Superior temporal gyrus (tissue), 1 donor: Measurements from ENCODE around the gene P2RX7.

ENCODE experiments used
- DNase-seq: peaks from one replicate; pipeline ENCODE4 v3.0.0-alpha.2; 2016; ENCODE audit errors: extremely low spot score

Gene P2RX7

DNA sequence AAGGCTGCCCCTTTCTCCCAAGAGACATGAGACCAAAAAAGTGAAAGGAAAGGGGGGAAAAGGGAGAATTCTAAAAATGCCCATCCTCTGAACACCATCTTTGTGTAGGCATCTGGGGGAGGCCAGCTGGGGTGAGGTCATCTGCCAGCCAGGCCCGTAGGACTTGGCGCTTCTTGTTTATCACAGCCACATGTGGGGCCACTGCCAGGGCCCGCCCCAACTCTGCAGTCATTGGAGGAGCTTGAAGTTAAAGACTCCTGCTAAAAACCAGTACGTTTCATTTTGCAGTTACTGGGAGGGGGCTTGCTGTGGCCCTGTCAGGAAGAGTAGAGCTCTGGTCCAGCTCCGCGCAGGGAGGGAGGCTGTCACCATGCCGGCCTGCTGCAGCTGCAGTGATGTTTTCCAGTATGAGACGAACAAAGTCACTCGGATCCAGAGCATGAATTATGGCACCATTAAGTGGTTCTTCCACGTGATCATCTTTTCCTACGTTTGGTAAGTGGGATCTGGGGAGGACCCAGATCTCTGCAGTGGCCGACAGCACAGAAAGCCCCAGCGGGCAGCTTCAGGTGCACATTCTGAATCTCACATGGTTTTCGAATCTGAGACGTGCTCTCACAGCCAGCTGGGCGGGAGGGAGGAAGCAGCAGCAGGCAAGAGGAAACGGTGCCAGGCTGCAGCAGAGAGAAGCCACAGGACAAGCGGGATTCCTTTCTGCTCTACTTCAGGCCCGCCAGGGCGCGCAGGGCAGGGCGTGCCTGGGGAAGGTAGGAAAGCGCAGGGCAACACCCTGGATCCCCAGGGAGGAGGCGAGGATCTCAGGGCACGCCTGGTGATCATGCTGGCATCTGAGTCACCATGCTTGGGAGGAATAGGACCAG is at the start of gene P2RX7:
Gene P2RX7, plus strand, starts transcription at position 276 of the 881 bp plus-strand sequence. Its CDS starts 95 bp downstream, at position 371.
- peak; percentile 99 for DNase-seq

DNA sequence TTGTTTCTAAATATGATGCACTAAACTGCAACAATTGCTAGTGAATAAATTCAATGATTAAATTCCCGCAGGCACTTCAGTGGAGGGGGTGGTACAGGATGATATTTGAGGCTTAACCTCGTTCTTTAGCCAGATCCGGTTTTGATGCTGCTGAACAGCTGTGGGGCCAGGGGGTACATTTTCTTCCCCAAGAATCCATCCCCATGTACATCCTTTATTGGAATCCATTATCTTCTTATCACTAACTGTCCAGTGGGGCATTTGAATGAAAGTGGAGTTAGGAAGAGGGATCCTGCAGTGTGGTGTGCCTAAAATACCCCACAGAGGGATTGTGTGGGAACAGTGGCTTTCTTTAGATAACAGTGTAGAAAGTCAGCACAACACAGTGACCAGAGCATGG is 48.4 kb upstream of the P2RX7 start:
- no peak for DNase-seq

DNA sequence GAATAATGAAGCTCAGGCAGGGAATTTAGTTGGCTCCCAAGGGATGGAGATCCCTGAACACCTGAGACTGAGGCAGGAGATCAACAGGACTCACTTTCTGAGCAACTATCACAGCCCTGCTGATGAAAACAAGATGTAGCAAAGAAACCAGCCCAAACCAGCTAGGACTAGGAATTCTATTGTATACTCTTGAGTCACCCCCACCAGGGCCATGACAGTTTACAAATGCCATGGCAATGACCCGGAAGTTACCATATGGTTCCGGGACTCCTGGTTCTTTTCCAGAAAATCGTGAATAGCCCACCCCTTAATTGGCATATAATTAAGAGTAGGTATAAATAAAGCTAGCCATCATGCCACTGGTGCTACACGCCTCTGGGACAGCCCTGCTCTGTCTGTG is 47.6 kb upstream of the P2RX7 start:
- no peak for DNase-seq

DNA sequence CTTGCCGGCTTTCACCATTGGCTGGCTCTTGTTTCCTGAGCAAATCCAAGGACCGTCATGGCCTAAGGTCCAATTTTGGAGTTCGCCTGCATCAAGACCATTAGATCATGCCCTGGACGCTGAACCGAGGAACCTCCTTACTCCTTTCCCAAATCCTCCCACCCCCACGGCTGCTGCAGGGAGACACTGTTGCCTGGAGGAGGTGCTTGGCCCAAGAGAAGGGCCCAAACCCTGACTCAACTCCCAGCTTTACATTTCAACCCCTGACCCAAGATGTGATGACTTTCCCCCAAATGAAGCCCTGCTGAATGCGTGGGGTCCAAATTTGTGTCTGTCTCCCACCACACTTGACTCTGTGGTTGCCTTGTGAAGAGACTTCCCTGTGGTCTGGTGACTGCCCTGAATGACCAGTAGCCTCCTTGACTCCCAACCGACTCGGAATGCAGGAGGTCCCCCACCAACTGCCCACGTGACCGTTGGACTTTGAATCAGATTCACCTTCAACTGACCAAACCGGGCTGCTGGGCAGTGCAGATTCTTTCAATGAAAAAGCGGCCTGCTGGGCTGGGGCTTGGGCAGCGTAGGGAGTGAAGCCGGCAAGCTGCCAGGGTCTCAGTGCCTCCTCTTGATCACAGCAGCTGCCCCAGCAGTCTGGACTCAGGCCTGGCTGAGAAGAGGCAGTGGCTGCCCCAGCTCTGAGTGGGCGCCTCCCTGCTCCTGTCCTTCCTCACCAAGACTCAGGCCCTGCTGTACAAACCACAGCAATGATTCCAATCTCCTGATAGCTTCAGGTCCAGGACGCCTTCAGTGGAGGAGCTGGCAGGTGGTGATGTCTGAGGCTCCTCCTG is 46.9 kb upstream of the P2RX7 start:
- no peak for DNase-seq

DNA sequence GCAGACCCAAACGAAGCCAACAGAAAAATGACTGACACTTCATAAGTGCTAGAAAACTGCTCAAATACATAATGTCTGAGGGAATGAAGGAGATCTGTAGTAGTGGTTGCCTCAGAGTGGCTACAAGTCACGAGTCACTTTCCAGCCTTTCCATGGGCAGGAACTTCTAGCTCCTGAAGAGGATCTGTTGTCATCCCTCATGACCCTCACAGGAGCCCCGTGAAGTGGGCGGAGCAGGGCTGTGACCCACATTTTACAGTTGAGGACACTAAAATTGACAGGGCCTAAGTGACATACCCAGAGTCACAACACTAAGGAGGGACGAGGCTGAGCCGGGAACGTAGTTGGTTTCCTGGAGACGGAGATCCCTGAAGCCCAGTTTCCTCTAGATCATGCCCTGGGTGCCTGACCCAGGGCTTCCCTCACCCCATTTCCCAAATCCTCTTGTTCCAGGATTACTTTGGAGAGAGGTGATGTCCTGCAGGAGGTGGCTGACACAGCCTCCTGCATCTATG is 45.8 kb upstream of the P2RX7 start:
- DNase-seq = no peak

DNA sequence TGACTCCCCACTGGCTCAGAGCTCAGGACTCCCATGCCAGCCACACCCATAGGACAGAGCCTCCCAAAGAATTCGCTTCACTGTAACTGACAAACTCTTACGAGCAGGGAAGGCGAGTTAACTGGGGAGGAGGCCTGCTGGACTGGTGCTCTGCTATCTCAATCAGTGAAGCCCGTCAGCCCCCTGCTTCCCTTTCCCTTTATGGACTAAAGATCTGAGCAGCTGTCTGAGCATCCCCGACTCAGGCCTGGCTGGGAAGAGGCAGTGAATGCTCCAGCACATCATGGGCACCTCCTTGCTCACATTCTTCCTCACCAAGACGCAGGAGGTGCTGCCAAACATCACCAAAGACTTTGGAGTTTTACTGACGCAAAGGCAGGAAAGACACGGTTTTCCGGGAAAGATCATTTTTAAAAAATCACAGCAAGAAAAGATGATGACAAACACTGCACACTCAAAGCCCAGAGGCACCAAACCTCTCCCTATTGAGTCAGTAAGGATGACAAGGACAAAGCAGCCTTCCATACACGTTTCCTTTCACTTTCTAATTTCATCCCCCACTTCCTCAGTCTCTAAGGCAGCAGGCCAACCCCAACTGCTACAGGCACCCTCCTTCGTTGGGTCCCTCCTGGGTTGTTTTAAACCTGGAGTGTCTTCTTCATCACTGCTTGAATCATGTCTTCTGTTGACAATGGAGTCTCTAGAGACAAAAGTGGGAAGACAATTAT is 45.0 kb upstream of the P2RX7 start:
- no peak for DNase-seq

DNA sequence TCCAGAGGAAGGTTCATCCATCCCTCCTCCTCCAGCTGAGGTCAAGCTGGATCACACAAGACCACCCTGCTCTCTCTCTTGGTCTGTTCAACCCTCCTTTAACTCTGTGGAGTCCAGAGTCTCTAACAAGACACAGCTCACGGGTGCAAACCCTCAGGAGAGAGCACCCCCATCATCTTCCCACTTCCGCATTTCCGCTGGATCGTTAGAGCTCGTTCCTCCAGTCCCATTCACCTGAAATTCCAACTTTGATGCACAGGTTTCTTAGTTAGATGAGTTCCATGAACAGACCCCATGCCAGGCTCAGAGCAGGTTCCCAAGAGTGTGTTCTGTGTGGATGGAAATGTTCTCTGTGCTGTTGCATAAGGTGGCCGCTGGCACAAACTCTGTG is 44.5 kb upstream of the P2RX7 start:
- DNase-seq = no peak

DNA sequence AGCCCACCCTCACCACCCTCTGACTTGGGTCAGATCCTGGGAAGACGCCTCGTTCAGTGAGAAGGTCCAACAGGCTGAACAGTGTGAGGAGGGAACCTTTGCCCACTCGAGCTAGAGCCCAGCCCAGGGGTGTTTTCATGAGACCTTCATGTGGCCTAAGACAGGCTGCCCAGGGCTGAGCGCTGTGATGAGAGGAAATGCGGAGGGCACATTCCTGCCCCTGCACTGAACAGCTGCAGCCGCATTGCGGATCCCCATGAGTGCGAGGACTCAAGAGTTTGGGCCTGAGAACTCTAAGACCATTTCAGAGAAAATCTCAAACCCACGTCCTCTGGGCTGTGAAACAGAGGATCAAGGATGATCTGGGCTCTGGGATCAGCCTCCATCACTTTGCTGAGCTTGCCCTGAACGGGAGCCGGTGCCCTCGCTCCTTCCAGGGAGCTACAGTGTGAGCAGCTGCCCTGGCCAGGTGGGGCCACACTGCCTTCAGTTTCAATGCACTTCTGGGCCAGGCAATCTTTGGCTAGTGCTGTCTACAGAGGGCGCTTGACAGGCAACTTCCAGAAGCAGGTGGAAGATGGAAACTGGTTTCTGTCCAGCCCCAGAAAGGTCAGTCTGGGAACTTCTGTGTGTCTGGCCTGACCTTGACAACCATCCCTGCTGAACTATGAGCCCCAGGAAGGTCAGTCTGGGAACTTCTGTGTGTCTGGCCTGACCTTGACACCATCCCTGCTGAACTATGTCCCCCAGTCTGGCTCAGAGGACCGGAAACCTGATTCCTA is 43.5 kb upstream of the P2RX7 start:
- no peak for DNase-seq

DNA sequence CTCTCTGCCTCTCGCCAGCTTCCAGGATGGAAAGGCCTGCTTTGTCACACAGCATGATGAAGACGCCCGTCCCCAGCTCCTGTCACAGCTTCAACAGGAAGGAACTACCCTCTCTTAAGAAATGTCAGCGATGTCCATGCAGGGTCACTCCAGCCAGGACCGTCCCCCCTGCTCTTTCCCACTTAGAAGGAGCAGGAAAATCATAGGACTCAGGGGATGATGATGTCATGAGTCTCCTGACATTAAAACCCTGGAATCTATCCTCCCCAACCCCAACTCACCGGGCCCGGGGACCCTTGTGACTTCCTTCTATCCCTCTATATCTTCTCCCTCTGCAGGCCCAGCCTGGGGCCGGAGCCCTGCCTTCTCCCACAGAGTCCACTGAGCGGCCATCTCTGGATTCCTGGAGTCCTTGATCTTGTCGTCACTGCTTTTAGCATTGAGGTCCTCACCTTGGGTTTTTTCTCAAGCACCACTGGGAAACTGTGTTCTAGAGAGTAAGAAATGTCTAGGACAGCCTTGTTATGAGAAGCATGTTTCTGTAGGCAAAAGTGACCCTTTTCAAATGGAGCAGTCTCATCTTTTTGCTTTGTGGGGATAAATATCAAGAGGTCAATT is 42.8 kb upstream of the P2RX7 start:
- no peak for DNase-seq

DNA sequence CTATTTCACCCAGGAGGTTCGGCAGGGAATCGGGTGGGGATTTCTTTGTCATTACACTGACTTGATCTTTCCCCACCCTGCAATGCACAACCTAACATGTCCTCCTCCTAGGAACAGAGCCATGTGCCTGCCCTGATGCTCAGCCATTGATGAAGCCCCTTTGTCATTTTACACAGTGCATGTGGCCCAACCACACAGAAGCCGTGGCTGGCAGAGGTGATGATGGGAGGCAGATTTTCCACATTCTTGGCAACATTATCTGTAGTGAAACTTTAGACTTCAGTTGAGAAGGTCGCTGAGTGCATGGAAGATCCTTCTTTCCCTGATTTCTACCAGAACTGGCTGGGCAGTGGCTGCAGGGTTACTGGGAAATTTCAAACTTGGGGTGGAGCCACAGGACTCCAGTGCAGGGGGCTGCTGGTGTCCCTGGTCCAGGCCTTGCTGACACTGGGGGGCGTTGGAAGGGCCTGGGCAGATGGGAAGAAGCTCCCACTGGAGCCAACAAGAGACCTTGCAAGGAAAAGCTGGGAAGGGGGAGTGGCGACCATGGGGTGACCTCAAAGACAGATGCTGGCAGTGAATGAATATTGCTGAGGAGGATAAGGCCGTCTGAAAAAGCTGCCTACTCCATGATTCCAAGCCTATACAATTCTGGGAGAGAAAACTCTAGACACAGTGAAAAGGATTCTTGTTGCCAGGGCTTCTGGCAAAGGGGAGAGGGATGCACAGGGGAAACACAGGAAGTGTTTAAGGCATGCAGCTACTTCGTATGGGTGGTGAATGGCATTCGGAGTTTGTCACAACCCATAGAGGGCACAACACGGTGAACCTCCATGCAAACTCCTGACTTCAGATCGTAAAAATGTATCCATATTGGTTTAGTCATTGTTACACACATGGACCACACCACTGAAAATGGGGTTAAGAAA is 41.8 kb upstream of the P2RX7 start:
- DNase-seq = no peak

DNA sequence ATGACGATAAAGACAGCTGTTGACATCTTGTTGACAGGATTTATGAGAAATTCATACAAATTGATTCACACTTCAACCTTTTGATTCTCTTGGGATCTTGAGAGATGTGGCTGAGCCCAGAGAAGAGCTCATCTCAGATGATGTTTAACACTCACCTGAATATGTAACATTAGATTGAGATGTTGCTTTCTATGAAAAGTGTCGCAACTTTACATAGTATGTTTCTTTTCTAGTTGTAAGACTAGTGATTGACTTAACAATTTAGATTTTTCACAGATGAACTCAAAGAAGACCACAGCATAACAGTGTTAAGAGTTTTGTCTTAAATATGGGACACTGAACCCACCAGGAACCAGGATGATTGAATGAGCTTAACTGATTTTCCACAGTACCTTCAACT is 40.6 kb upstream of the P2RX7 start:
- DNase-seq = no peak

DNA sequence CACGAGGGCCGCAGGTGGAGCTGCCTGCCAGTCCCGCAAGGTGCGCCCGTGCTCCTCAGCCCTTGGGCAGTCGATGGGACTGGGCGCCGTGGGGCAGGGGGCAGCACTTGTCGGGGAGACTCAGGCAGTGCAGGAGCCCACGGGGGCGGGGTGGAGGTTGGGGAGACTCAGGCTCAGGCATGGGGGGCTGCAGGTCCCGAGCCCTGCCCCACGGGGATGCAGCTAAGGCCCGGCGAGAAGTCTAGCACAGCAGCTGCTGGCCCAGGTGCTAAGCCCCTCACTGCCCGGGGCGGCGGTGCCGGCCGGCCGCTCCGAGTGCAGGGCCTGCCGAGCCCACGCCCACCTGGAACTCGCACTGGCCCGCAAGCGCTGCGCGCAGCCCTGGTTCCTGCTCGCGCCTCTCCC is 39.2 kb upstream of the P2RX7 start:
- no peak for DNase-seq

DNA sequence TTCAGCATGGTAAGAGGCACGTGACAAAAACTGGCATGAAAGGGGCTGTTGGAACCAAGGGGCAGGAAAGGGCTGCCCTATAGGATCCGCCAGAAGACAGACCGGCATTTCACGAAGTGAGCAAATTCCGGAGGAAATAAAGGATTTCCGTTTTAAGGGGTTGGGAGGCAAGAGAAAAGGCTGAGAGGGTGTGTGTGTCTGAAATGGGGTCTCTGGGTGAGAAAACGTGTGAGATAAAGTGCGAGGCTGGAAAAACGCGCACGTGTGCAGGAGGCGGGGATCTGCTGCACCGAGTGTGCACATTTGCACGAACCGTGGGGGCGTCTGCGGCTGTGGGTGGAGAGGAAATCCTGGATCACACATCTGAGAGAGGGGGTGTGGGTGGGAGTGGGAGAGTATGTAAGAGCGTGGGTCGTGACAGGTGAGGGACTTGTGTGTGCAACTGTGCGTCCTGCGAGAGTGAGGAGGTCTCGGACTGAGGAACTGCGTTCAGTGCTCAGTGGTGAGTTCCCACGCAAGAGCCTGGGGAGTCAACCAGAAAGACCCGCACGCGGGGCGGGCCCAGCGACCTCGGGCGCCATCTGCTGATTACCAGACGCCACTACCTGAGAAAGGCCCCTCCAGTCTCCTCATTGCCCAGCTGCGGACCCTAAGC is 37.0 kb upstream of the P2RX7 start:
- peak; percentile 70 for DNase-seq

DNA sequence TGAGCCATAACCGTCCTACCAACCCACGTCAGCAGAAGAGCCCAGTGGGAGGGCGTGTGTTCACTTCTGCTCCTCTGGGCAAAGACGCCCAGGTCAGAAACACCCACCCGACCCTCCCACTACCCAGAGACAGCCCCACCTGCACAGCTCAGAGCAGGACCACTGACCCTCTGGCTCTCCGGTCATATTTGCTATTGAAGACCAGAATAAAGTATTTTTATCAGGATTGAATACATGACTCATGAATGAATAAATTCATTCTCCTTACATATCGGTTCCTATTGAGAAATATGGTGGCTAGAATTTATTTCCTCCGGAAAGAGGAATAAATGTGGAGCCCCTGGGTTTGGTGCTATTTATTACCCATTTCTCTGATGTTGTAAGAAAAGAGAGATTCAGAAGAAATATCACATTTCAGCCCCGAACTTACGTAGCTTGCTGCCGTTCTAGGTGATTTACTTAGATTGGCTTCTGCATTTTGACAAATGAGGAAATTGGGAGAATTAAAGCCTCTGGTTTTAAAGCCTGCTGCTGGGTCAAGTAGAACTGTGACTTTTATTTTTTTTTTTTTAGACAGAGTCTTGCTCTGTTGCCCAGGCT is 36.4 kb upstream of the P2RX7 start:
- DNase-seq = no peak

DNA sequence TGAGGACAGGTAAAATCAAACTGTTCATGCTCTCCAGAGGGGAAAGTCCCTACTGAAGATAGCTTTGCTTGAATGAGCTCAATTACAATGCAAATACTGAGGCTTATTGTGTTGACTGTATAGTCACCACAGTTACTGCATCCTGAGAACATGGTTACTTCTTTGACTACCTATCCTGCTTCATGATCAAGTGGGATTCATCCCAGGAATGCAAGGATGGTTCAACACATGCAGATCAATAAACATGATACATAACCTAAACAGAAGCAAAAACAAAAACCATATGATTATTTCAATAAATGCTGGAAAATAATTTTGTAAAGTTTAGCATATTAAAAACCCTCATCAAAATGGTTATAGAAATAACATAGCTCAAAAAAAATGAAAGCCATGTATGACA is 32.9 kb upstream of the P2RX7 start:
- no peak for DNase-seq

DNA sequence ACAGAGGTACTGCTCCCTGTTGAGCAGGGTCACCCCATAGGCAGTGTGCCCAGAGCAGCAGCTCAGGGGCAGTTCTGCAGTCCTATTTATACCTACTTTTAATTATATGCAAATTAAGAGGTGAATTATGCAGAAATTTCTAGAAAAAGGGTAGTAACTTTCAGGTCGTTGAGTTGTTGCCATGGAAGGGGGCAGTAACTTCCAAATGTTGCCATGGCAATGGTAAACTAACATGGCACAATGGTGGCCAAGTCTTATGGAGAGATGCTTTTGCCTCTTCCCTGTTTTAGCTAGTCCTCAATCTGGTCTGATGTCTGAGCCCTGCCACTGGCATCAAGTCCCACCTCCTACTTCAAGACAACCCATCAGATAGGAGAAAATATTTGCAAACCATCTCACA is 30.4 kb upstream of the P2RX7 start:
- no peak for DNase-seq

DNA sequence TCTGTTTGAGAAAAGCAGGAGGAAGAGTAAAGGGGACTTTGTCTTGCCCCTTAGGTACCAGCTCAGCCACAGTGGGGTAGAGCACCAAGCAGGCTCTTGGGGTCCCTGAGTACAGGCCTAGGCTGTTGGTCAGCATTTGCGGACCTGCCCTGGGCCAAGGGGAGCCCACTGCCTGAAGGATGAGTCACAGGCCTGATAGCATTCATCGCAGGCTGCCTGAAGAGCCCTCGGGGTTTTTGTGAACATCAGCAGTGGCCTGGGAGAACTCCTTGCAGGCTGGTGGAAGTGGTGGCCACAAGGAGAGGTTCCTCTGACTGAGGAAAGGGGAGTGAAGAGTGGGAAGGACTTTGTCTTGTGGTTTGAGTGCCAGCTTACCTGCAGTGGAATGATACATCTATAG is 25.0 kb upstream of the P2RX7 start:
- no peak for DNase-seq

DNA sequence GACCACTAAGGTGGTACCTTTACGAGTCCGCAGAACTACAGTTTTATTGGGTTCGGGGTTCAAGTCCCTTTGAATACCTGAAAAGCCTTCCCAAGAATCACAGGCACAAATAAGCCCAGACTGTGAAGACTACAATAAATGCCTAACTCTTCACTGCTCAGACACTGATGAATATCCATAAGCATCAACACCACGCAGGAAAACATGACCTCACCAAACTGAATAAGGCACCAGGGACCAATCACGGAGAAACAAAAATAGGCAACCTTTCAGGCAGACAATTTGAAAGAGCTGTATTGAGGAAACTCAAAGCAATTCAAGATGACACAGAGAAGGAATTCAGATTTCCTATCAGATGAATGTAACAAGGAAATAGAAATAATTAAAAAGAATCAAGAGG is 24.2 kb upstream of the P2RX7 start:
- DNase-seq = no peak
